Measurements from ENCODE around the gene NOSIP. TPM values are rescaled to one million over a fixed set of nuclear protein-coding genes. Genes with fewer than 3 reads are reported as not detected.
A peak's percentile ranks its signal among the peaks of the same experiment; 100 is the strongest.

NOSIP gene
- total RNA-seq, 2 donors from 2014 or later, result 58.0 to 62.3 TPM

DNA sequence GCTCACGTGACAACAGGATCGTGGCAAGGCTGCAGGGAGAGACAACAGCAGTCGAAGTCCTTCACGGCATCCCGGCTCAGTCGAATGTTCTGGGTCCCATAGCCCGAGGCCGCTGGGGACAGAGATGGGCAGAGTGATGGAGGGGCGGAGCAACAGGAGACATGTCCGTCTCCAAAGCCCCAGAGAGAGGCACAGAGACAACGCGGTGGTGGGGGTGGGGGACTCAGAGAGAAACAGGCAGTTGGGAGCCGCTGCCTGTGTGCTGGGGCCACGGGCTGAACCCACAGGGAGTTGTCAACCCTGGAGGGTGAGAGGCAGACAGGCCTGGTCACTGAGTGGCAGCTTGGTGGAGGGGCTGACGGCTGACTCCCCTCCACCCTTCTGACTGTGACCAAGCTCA is 20.4 kb downstream of the NOSIP start:
- Histone ChIP-seq H3K9me3 (ENCODE audit: control insufficient read depth, low read length) (no peaks in the 10 kb centered on the region), H3K36me3 (ENCODE audit: control insufficient read depth, insufficient read depth, low read length) (peaks cover 47% of the 10 kb centered on the region), H3K4me1 (ENCODE audit: control insufficient read depth, insufficient read depth, low read length) (no peaks in the 10 kb centered on the region), H3K27me3 (ENCODE audit: control insufficient read depth, insufficient read depth, low read length, poor library complexity, severe bottlenecking) (no peaks in the 10 kb centered on the region), H3K27ac (ENCODE audit: low read depth, low read length) (peak overlapping the region; percentile 32), H3K9ac (ENCODE audit: extremely low read depth, low read length, poor library complexity, severe bottlenecking) (no peak overlapping the region), H3K4me3 (ENCODE audit: low read length) (no peak overlapping the region)
- H3K27ac Mint-ChIP-seq, result no peak overlapping the region
- DNase-seq, result no peak
- H3K4me1 Mint-ChIP-seq, result no peaks in the 10 kb centered on the region
- no peak overlapping the region for H3K4me3 Mint-ChIP-seq
- 82 to 90% methylated on average over 10 to 15 of the region's 15 CpGs for WGBS, 2 experiments (ENCODE audit: insufficient coverage in 1 of 2, insufficient read length in 1 of 2)
- H3K9me3 Mint-ChIP-seq, result no peaks in the 10 kb centered on the region
- H3K27me3 Mint-ChIP-seq (ENCODE audit: insufficient read depth), result no peaks in the 10 kb centered on the region
- H3K36me3 Mint-ChIP-seq (ENCODE audit: low read depth), result peaks cover 49% of the 10 kb centered on the region
- TF ChIP-seq, protein P1, sequence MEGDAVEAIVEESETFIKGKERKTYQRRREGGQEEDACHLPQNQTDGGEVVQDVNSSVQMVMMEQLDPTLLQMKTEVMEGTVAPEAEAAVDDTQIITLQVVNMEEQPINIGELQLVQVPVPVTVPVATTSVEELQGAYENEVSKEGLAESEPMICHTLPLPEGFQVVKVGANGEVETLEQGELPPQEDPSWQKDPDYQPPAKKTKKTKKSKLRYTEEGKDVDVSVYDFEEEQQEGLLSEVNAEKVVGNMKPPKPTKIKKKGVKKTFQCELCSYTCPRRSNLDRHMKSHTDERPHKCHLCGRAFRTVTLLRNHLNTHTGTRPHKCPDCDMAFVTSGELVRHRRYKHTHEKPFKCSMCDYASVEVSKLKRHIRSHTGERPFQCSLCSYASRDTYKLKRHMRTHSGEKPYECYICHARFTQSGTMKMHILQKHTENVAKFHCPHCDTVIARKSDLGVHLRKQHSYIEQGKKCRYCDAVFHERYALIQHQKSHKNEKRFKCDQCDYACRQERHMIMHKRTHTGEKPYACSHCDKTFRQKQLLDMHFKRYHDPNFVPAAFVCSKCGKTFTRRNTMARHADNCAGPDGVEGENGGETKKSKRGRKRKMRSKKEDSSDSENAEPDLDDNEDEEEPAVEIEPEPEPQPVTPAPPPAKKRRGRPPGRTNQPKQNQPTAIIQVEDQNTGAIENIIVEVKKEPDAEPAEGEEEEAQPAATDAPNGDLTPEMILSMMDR (conservative IDR thresholded peaks at IDR 0.05), result no peak

DNA sequence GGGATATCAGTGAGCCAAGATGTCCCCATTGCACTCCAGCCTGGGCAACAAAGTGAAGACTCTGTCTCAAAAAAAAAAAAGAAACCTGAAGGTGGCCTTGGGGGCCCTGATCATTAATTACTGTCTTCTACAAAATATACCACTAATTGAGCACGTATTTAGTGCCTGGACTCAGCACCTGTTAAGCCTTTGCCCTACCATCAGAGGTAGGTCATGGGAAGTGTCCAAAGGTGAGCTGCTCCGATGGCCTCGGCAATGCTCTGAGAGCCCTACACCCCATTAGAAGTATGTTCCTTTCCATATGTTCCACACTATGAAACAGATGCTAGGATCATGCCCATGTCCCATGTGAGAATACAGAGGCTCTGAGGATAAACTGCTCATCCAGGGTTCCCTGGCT is 20.9 kb downstream of the NOSIP start:
- Histone ChIP-seq H3K4me1 (ENCODE audit: control insufficient read depth, insufficient read depth, low read length) (no peaks in the 10 kb centered on the region), H3K27me3 (ENCODE audit: control insufficient read depth, insufficient read depth, low read length, poor library complexity, severe bottlenecking) (no peaks in the 10 kb centered on the region), H3K9me3 (ENCODE audit: control insufficient read depth, low read length) (no peaks in the 10 kb centered on the region), H3K36me3 (ENCODE audit: control insufficient read depth, insufficient read depth, low read length) (peaks cover 50% of the 10 kb centered on the region), H3K9ac (ENCODE audit: extremely low read depth, low read length, poor library complexity, severe bottlenecking) (no peak overlapping the region), H3K4me3 (ENCODE audit: low read length) (no peak overlapping the region), H3K27ac (ENCODE audit: low read depth, low read length) (peak overlapping the region; percentile 32)
- TF ChIP-seq, protein P1 (conservative IDR thresholded peaks at IDR 0.05), result no peak
- no peak overlapping the region for H3K4me3 Mint-ChIP-seq
- no peak overlapping the region for H3K27ac Mint-ChIP-seq
- H3K9me3 Mint-ChIP-seq, result no peaks in the 10 kb centered on the region
- DNase-seq, result no peak
- H3K4me1 Mint-ChIP-seq, result no peaks in the 10 kb centered on the region
- H3K27me3 Mint-ChIP-seq (ENCODE audit: insufficient read depth), result no peaks in the 10 kb centered on the region
- peaks cover 50% of the 10 kb centered on the region for H3K36me3 Mint-ChIP-seq (ENCODE audit: low read depth)
- WGBS, 2 experiments (ENCODE audit: insufficient coverage in 1 of 2, insufficient read length in 1 of 2), result 88 to 100% methylated on average over 2 to 3 of the region's 3 CpGs

DNA sequence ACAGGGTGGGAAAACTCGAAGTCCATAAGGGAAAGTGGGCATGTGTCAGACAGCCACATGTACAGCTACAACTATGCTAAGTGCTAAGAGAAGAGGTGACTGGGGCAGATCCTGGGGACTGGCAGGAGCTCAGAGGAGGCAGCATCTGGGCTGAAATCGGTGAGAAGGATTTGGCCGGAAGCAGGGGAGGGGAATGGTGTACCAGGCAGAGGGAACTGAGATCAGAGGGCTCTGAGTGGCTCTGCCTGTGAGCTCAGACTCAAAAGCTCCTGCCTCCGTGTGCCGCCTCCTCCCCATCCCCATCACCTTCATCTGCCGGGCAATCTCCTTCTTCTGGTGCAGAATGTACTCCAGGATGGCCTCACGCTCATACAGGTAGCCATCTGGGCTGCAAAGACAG is 21.8 kb downstream of the NOSIP start:
- peaks cover 52% of the 10 kb centered on the region for H3K36me3 Mint-ChIP-seq (ENCODE audit: low read depth)
- WGBS, 2 experiments (ENCODE audit: insufficient coverage in 1 of 2, insufficient read length in 1 of 2), result 92 to 100% methylated on average over 4 to 7 of the region's 7 CpGs
- no peak overlapping the region for H3K27ac Mint-ChIP-seq

More for the DNA sequence above, 21.8 kb downstream of the NOSIP start:
- no peaks in the 10 kb centered on the region for H3K27me3 ChIP-seq (ENCODE audit: control insufficient read depth, insufficient read depth, low read length, poor library complexity, severe bottlenecking)
- Mint-ChIP-seq H3K27me3 (ENCODE audit: insufficient read depth) (no peaks in the 10 kb centered on the region), H3K4me3 (no peak overlapping the region), H3K9me3 (no peaks in the 10 kb centered on the region), H3K4me1 (peaks cover 2% of the 10 kb centered on the region)
- DNase-seq, result no peak
- peaks cover 50% of the 10 kb centered on the region for H3K36me3 ChIP-seq (ENCODE audit: control insufficient read depth, insufficient read depth, low read length)
- H3K9ac ChIP-seq (ENCODE audit: extremely low read depth, low read length, poor library complexity, severe bottlenecking), result no peak overlapping the region
- H3K4me3 ChIP-seq (ENCODE audit: low read length), result no peak overlapping the region
- H3K4me1 ChIP-seq (ENCODE audit: control insufficient read depth, insufficient read depth, low read length), result no peaks in the 10 kb centered on the region
- H3K27ac ChIP-seq (ENCODE audit: low read depth, low read length), result no peak overlapping the region
- TF ChIP-seq, protein P1 (conservative IDR thresholded peaks at IDR 0.05), result no peak
- H3K9me3 ChIP-seq (ENCODE audit: control insufficient read depth, low read length), result no peaks in the 10 kb centered on the region

Measured in endodermal cell (in vitro differentiated cells).